HG03103 (cell line): ENCODE results near the gene PDHX.
"Not testable (repeated sequence)": the region's sequence is repeated elsewhere in the genome, so short reads cannot be mapped to it uniquely, and the experiment has no call there.

Experiments
- ATAC-seq: cut with Tn5 transposase; IDR thresholded peaks from one replicate; pipeline ENCODE4 v1.9.1; 2021; ENCODE audit warnings: low read depth; ENCODE audit not compliant: unreplicated experiment

Gene PDHX

DNA sequence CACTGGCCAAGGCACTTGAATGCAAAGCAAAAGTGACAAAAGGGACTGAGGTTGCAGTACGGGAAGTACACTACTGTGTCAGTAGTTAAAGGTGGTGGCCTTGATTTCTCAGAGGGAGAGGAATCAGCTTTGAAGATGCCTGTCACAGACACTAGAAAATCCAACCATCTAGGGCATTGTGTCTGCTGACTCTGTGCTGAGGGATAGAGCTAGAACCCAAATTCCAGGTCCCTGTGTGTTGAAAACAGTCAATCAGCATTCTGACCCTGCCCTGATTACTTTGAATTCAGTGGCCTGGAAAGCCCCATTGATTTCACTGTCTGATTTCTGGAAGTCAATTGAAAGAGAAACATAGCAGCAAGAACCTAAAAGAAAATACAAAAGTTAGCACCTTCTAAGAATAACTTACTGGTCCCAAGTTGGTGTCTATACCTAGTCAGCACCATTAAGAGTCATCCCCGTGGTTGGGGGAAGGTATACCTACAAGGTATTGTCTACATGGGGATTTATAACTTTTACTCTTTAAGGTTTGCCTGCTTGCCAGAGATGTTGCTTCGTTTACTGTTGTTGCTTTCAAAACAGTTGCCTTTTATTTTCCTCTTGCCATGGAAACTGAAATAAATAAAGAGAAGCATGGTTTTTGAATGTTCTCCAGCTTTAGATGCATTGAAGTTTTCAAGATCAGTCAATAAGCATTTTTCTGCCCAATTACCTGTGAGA, 97.3 kb downstream of the PDHX start:
- no peak for ATAC-seq

DNA sequence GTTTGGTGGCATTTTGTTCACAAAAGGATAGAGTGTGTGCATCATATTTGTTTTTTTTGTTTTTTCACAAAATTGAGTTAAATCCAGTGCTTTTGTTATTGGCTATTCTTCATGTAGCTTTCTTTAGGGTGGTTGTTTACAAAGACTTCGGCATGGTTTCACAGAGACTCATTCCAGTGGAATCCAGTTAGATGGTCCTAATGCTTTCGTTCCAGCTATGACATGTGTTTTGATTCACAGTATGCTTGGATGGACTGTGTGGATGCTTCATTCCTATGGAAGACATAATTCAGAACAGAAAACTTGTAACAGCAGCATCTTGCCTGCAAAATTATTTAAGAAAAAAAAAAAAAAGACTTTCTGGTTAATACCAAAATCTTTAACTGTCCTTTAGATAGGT, 97.9 kb downstream of the PDHX start:
- no peak for ATAC-seq

DNA sequence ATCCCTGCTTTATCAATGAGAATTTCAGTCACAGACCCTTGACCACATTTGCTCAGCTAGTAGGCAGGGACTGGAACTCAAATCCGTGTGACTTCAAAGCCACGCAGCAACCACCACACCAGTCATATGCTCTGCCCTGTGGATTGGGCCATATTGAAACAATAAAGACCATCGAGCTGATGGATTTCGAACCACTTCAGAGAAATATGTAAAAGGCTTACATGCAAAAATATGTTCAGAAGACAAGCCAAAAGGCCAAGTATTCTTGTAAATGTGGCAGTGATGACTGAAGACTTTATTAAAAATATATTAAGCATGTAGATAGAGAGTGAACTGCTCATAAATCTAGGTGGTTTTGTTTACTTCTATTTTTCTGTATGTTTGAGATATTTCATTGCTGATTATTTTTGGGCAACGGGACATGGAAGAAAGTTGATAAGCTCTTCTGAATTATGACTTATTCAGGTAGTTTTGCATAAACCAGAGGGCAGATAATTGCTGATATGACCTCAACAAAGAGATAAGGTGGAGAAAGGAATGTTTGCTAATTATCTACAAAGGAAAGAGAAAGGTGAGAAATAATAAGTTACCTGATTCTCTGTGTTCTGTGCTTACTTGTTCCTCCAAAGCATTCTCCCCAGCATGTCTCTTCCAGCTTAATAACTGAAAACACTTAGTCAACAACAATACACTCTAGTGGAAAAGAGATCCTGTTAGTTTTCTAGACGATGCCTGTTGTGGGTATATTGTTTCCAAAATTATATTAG, 99.4 kb downstream of the PDHX start:
- no peak for ATAC-seq

DNA sequence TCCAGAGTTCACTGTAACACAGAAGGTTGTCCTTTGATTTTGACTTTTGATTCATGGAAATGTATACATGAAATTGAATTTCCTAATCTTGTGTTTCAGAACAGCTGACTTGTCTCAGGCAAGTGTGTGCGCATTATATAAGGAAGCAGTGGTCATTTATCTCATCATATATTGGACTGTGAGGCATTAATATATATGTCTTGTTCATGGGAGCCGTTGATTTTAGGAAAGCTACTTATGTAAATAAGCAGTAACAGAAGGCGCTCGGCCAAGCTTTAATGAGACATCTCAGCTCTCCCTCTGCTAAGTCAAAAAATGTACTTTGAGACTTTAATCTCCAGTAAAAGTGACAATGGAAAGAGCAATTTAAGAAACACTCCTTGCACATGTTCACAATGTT, 100.5 kb downstream of the PDHX start:
- no peak for ATAC-seq

GRCh38 chr11:35017528-35018342, 101.3 kb downstream of the PDHX start:
- no peak for ATAC-seq

DNA sequence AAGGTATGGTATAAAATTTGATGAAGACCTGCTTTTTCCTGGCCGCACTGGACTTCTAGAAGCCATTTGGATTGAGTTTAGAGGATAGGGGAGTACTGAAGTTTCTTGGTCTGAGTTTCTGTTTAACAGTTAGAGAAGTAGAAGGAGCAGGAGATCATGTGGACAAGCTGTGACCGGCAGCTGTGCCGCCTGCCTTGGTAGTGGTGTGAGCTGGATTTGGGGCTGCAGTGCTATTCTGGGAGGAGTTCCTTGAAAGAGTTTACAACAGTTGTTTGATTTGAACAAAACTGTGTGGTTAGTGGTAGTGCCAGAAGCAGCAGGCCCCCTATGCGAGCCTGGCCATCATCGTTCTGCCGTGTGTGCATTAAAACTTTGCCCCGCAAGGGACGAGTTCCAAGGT, 105.2 kb downstream of the PDHX start:
- no peak for ATAC-seq

- ATAC-seq: not testable (repeated sequence)
These were observed 107.5 kb downstream of the PDHX start for GRCh38 chr11:35023940-35024339.

DNA sequence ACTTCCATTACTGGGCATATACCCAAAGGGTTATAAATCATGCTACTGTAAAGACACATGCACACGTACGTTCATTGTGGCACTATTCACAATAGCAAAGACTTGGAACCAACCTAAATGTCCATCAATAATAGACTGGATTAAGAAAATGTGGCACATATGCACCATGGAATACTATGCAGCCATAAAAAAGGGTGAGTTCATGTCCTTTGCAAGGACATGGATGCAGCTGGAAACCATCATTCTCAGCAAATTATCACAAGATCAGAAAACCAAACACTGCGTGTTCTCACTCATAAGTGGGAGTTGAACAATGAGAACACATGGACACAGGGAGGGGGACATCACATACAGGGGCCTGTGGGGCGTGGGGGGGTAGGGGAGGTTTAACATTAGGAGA, 111.6 kb downstream of the PDHX start:
- ATAC-seq: not testable (repeated sequence)

GRCh38 chr11:35029979-35030682, 113.7 kb downstream of the PDHX start:
- ATAC-seq: no peak

DNA sequence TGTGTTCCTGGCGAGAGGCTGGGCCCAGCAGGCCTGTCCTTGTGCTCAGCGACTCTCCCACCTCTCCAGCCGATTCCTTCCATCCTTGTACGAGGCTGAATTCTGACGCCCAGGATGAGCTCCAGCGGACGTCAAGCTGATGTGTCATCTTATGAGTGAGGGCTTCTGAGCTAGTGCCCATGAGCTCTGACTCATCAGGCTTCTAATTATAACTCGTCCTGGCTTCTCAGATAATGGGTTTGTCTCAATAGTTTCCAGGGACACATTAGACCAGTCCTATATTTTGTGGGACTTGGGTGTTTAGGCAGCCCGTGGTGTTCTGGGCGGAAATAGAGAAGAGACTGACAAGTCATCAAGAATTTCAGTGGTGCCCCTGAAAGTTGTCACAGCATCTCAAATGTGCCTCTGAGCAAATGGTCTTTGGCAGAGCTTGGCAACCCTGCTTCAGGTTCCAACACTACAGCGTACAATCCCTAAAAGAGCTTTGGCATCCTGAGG, 114.3 kb downstream of the PDHX start:
- ATAC-seq: no peak

GRCh38 chr11:35031346-35031745, 114.9 kb downstream of the PDHX start:
- no peak for ATAC-seq

DNA sequence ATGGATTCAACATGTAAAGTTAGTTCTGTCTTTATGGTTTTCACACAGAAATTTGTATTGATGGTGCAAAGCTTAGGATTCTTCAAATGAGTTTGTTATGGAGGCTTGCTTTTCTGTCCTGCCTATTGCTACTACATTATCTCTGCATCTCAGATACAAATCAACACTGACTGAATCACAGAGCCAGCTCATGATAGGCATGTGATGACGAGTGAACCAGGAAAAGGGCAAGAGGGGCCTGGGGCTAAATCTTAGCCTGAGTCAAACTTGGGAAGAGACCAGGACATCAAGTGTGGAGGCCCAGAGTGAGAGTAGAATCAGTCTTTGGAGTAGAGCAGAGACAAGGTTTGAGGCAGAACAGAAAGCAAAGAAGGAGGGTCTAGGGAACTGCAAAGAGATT, 115.4 kb downstream of the PDHX start:
- ATAC-seq: no peak

GRCh38 chr11:35033011-35033410, 116.6 kb downstream of the PDHX start:
- ATAC-seq: no peak

GRCh38 chr11:35034401-35034800, 118.0 kb downstream of the PDHX start:
- ATAC-seq: no peak

- no peak for ATAC-seq
These were observed 119.5 kb downstream of the PDHX start for GRCh38 chr11:35035894-35036408.

DNA sequence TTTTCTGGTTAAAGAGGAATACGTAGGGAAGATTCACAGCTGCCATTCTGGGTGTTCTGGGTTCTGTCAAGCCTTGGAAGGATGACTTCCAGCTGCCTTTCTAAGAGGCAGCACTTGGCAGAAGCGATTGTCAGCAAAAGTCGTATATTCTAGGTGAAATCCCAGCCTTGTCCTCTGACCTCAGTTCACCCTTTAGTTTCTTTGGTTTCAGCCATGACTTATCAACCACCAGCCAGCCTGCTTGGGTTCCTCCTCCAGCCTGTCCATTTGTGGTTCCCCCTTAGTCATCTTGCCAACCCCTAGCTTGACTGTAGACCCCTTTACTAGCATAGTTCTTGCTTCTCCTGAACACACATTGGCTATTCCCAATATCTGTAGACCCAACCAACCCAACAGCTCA, 120.2 kb downstream of the PDHX start:
- ATAC-seq: no peak

GRCh38 chr11:35038211-35038928, 122.0 kb downstream of the PDHX start:
- ATAC-seq: no peak

DNA sequence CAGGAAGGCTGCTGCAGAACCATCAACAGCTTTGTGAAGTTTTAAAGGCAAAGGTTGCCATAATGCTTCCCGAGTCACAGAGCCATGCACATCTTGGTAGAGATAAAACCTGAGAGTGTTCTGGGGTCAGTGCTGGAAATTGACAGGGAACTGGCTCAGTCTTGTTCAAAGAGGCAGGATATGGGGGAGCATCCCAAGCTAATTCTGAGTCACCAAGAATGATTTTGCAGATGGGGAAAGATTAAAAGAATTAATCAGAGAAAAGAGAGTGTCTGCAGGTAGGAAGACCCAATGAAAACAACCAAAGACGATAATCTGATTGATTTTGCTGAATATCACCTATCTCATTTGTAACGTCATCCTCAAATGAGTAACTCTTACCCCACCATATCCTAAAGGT, 122.7 kb downstream of the PDHX start:
- no peak for ATAC-seq

DNA sequence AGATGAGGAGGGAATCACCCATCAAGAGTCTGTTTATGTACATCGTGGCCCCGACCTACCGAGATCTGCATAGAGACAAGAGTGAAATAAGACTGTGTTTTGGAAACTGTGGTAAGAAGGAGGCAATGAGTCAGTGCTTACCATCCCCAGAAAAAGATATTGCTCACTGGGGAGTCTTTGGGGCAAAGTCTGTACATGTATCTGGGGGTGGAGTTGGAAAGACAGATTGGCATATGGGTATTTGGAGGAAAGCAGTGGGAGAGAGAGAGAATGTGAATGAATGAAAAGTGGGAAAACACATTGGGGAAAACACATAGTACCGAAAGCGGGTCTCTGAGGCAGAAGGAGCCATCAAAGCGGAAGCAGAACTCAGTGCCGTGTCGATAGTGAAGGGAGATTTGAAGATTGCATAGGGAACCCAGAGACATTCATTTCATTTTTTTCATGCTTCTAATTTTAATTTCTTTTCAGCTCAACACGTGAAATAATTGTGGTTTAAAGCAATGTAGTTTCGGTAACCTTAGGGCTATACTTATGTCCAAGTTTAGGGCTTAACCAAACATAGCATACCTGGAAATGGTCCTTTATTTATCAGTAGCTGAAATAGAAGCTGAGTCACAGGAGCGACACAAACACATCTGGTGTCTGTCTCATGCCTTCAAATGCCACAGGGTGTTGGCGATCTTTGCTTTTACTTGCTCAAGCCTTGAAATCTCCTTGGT, 124.0 kb downstream of the PDHX start:
- peak; percentile 56 for ATAC-seq
